HG02588 (cell line): ENCODE measurements around the gene PARD3.

Experiments used
- ATAC-seq: cut with Tn5 transposase; IDR thresholded peaks from one replicate; pipeline ENCODE4 v1.9.1; 2021; ENCODE audit warnings: mild to moderate bottlenecking, moderate library complexity; ENCODE audit not compliant: unreplicated experiment

Gene PARD3

GRCh38 chr10:34593374-34593890 lies 221.7 kb downstream of the PARD3 start:
- no peak for ATAC-seq

DNA sequence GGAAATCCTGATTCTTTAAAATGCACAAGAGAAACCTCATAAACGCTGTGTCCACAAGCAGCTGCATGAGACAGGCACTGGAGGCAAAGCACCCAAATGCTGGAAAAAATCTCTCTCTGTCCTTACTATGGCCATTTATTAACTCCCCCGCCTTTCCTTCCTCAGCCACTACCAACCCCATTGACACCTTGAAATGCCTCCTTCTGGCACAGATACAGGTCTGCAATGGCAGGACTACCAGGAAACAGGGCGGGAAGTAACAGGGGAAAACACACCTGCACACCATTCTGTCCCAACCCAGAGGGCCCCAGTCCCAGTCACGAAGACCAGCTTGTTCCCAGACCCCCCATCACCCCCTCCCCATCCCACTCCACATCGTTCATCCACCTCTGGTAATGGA lies 224.3 kb downstream of the PARD3 start:
- no peak for ATAC-seq

- no peak for ATAC-seq
Measured at GRCh38 chr10:34589275-34589674, 225.8 kb downstream of the PARD3 start.

- ATAC-seq = no peak
Measured at GRCh38 chr10:34587680-34588019, 227.4 kb downstream of the PARD3 start.

- no peak for ATAC-seq
Measured at GRCh38 chr10:34587002-34587679, 228.0 kb downstream of the PARD3 start.

DNA sequence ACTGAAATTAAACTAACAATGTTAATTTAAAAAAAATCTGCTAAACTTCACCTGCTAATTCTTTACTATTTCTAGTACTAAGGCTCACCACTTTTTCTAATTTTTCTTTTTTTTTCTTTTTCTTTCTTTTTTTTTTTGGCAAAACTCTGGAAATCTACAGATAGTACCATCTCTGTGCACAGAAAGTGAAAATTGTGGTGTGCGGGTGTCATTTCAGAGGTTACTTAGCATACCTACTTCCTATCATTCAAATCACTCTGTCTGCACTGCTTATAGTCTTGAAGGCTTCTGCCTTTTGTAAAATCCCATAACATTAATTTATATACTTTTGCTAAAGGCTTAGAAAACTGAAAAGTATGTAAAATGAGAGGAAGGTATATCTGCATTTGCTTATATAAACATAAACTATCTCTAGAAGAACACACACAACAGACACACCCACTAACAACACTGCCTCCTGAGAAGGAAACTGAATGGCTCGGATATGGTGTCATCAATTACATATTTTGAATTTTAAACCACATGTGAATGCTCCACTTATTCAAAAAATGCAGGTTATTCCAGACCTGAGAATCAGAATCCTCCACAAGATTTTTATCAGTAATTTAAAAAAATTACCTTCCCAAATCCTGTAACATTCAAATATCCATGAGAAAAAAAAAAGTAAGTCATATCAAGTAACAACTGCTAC lies 229.5 kb downstream of the PARD3 start:
- no peak for ATAC-seq

DNA sequence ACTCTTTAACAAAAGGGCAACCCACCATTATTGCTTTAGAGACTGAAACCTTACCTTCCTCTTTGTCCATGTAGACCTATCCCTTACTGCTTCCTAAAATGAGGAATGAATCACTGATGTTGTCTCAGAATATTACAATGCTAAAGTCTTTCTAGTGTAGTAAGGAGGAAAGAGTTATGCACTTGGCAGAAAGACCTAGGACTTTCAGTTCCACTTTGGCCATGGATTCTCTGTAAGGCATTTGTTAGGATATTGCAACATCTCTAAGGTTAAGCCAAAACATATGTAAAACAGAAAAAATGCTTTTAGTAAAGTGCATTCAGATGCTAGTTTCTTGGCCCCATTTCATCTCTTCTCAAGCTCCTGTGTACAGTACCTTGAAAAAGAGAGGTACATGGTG lies 230.9 kb downstream of the PARD3 start:
- ATAC-seq = no peak

DNA sequence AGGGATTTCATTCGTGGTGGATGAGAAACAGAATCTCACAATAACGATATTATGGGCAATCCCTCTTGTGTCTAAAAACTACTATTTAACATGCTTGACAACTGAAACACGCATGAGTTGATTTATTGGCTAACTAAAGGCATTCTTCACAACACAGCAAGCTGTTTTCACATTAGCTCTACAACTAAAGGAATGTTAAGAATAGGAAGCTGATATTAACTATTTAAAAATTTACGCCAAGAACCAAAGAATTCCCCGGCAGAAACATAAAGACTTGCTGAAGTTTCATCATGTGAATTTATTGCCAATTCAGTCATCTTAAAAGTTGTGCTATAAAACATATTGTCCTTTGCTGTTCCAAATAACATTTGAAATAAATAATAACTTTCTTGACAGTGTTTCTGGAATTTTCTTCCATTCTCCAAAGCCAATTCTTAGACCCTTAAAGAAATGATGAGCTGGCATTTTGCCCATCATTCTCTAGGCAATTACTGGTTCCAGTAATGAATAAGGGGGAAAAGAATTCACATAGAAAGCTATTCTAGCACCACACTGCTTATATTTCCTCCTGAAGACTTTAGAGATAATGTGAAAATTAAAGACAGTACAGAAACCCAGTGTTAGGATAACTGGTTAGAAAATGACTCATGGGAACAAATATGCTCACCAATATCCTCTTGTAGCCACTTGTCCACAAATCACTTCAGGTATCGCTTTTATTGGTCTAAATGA lies 233.1 kb downstream of the PARD3 start:
- ATAC-seq = no peak

- ATAC-seq = no peak
Measured at GRCh38 chr10:34580643-34581042, 234.5 kb downstream of the PARD3 start.

DNA sequence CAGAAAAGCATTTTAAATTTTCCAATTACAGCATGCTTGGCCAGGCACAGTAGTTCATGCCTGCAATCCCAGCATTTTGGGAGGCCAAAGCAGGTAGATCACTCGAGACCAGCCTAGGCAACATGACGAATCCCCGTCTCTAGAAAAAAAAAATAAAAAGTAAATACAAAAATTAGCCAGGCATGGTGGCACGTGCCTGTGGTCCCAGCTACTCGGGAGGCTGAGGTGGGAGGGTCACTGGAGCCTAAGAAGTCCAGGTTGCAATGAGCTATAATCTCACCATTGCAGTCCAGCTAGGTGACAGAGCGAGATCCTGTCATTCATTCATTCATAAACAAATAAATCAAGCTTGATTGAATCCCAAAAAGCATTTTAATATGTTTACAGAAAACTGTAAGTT lies 234.9 kb downstream of the PARD3 start:
- ATAC-seq = no peak

- ATAC-seq = no peak
Measured at GRCh38 chr10:34578468-34578867, 236.6 kb downstream of the PARD3 start.

DNA sequence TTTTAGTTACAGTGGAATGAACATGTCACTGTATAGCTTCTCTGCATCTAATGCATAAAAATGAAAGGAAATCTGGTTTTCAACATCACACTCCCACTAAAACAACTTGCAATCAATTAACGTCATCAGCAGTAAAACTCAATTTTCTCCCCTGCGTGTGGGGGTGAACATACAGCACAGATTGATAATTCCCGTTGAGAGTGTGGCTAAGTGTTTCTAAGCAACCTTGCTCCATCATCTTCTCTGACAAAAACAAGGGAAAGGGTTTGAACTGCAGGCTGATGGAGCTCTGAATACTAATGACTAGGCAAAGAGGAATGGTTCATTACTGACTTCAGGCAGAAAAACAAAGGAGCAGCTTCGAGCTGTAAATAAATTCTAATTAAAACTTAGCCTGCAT lies 238.3 kb downstream of the PARD3 start:
- ATAC-seq = no peak

GRCh38 chr10:34575882-34576281 lies 239.2 kb downstream of the PARD3 start:
- ATAC-seq = no peak

- no peak for ATAC-seq
Measured at GRCh38 chr10:34574353-34574934, 240.7 kb downstream of the PARD3 start.

GRCh38 chr10:34570887-34571286 lies 244.2 kb downstream of the PARD3 start:
- no peak for ATAC-seq

- ATAC-seq = no peak
Measured at GRCh38 chr10:34567659-34568253, 247.3 kb downstream of the PARD3 start.

- ATAC-seq = no peak
Measured at GRCh38 chr10:34565934-34566333, 249.2 kb downstream of the PARD3 start.

DNA sequence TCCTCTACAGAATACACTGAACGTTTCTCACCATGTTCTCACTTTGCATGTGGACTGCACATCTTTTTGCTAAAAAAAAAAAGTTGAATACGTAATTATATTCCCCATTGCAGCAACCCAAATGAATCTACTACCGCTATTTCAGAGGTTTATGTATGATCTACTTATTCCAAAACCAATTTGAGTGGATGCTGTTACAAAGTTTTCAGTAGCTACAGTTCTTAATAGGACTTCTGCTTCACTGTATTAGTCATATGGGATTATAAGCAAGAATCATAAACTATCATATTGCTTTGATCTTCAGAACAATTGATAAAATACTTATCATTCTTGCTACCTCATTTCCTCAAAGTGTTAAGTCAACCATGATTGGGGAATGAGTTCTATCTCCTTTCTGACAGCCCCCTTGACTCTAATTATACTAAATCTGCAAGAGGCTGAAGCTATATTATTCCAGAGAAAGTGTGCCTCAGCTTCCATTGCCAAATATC lies 257.0 kb downstream of the PARD3 start:
- ATAC-seq = no peak

DNA sequence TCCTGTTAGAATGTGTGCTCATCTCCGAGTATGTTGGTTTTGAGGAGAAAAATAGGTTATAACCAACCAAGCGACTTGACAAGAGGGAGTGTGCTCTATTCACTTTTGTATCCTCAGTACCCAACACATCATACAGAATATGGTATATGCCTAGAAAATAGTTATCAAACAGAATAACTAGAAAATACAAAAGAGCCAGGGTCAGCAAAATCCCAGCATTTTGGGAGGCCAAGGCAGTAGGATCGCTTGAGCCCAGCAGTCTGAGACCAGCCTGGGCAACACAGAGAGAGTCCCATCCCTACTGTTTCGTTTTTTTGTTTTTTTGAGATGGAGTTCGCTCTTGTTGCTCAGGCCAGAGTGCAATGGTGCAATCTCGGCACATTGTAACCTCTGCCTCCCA lies 257.9 kb downstream of the PARD3 start:
- no peak for ATAC-seq

DNA sequence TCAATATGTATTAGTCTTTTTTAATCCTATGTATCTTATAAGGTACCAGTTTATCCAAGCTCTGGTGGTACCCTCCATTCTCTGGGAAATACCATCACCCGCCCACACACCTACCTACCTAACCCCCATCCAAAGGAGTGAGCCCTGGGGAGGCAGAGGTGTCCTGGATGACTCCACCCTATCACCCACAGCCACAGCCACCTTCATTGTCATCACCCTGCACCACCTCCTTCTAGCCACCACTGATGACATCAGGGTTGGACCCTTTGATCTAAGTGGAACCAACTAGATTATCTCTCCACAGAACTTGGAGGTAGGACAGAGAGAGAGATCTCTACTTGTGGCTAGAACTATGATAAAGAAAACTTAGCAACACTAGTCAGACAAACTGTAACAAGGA lies 259.4 kb downstream of the PARD3 start:
- no peak for ATAC-seq

- ATAC-seq = no peak
Measured at GRCh38 chr10:34553747-34554146, 261.3 kb downstream of the PARD3 start.
